GM12892 (cell line): Measurements from ENCODE around the gene UNC13A.

ENCODE experiments used
- POLR2A ChIP-seq: IDR thresholded peaks from 2 replicates; pipeline ENCODE4 v1.6.1; 2011; ENCODE audit warnings: low read depth, low read length, control low read depth
- POLR2AphosphoS5 ChIP-seq: IDR thresholded peaks from 2 replicates; pipeline ENCODE4 v1.6.1; 2011; ENCODE audit warnings: low read depth, low read length, control low read depth
- TAF1 ChIP-seq: IDR thresholded peaks from 2 replicates; pipeline ENCODE4 v1.6.1; 2011; ENCODE audit warnings: low read depth, mild to moderate bottlenecking, control low read depth, low read length, borderline replicate concordance

DNA sequence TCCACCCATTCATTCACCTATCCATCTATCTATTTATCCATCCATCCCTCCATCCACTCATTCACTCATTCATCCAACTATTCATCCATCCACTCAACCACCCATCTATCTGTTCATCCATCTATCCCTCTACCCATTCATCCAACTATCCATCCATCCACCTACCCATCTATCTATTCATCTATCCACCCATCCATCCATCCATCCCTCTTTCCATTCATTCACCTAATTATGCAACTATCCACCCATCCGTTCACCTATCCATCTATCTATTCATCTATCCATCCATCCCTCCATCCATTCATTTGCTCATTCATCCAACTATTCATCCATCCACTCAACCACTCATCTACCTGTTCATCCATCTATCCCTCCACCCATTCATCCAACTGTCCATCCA lies 54.5 kb downstream of the UNC13A start:
- TF ChIP-seq POLR2AphosphoS5, result no peak
- no peak for TF ChIP-seq POLR2A
- TF ChIP-seq TAF1, result no peak
